Neural progenitor cell (in vitro differentiated cells): Measurements from ENCODE around the gene CENPVL2. TPM values are rescaled to one million over a fixed set of nuclear protein-coding genes. Genes with fewer than 3 reads are reported as not detected.
"Not testable (repeated sequence)": the region's sequence is repeated elsewhere in the genome, so short reads cannot be mapped to it uniquely, and the experiment has no call there.

Experiments used
- DNase-seq: peaks from one replicate; pipeline ENCODE4 v3.0.0-alpha.2; 2016; ENCODE audit warnings: low spot score
- H2AFZ ChIP-seq: fragments of 200-600 bp; sonication (generic); replicated peaks from 2 replicates; pipeline ENCODE4 v1.6.1; 2016; ENCODE audit warnings: antibody characterized with exemption
- H3F3A ChIP-seq: fragments of 200-600 bp; sonication (generic); 2 replicates; pipeline ENCODE4 v1.6.1; 2016; ENCODE audit warnings: antibody characterized with exemption, low read depth
- H3K27ac ChIP-seq: fragments of 200-600 bp; sonication (generic); 2 replicates; pipeline ENCODE4 v1.5.1; 2016; ENCODE audit warnings: mild to moderate bottlenecking
- H3K27me3 ChIP-seq: fragments of 200-600 bp; sonication (generic); 2 replicates; pipeline ENCODE4 v1.6.1; 2016; ENCODE audit warnings: mild to moderate bottlenecking, moderate library complexity
- H3K36me3 ChIP-seq: fragments of 200-600 bp; sonication (generic); 2 replicates; pipeline ENCODE4 v1.5.1; 2016
- H3K4me1 ChIP-seq: fragments of 200-600 bp; sonication (generic); 2 replicates; pipeline ENCODE4 v1.6.1; 2016; ENCODE audit warnings: mixed run types
- H3K4me2 ChIP-seq: fragments of 200-600 bp; sonication (generic); 2 replicates; pipeline ENCODE4 v1.6.1; 2016
- H3K4me3 ChIP-seq: fragments of 200-600 bp; sonication (generic); 2 replicates; pipeline ENCODE4 v1.5.1; 2016
- H3K79me2 ChIP-seq: fragments of 200-600 bp; sonication (generic); 2 replicates; pipeline ENCODE4 v1.6.1; 2016; ENCODE audit warnings: low read depth
- H3K9ac ChIP-seq: fragments of 200-600 bp; sonication (generic); 2 replicates; pipeline ENCODE4 v1.6.1; 2016
- H3K9me3 ChIP-seq: fragments of 200-600 bp; sonication (generic); 2 replicates; pipeline ENCODE4 v1.5.1; 2016; ENCODE audit warnings: low read depth
- H4K20me1 ChIP-seq: fragments of 200-600 bp; sonication (generic); 2 replicates; pipeline ENCODE4 v1.6.1; 2016; ENCODE audit warnings: low read depth
- H3K27ac Mint-ChIP-seq: 3 replicates; pipeline ENCODE4 v1.8.0; 2021; ENCODE audit warnings: mixed read lengths
- H3K27me3 Mint-ChIP-seq: 2 replicates; pipeline ENCODE4 v1.8.0; 2022; ENCODE audit warnings: low read depth, mild to moderate bottlenecking, inconsistent platforms, moderate library complexity, mixed read lengths; ENCODE audit not compliant: insufficient read depth
- H3K36me3 Mint-ChIP-seq: 3 replicates; pipeline ENCODE4 v1.8.0; 2021; ENCODE audit warnings: mixed read lengths
- H3K4me1 Mint-ChIP-seq: 3 replicates; pipeline ENCODE4 v1.8.0; 2021; ENCODE audit warnings: mixed read lengths
- H3K4me3 Mint-ChIP-seq: 3 replicates; pipeline ENCODE4 v1.8.0; 2021; ENCODE audit warnings: mild to moderate bottlenecking, moderate library complexity, mixed read lengths
- H3K9me3 Mint-ChIP-seq: 3 replicates; pipeline ENCODE4 v1.8.0; 2020; ENCODE audit warnings: mixed read lengths
- CTCF ChIP-seq: fragments of 200-600 bp; sonication (generic); IDR thresholded peaks from 2 replicates; pipeline ENCODE4 v1.5.1; 2017; ENCODE audit warnings: antibody characterized with exemption, mild to moderate bottlenecking
- EZH2 ChIP-seq: fragments of 200-600 bp; sonication (generic); IDR thresholded peaks from 2 replicates; pipeline ENCODE4 v1.6.1; 2017; ENCODE audit warnings: antibody characterized with exemption, mild to moderate bottlenecking, moderate library complexity
- EZH2phosphoT487 ChIP-seq: fragments of 200-600 bp; sonication (generic); IDR thresholded peaks from 2 replicates; pipeline ENCODE4 v1.6.1; 2017; ENCODE audit warnings: antibody characterized with exemption
- total RNA-seq: library from RNA; depleted of rRNA; stranded (reverse); fragments of >200 nt; gene quantifications from 2 replicates; pipeline ENCODE4 v1.2.3, GENCODE V29; 2015; ENCODE audit warnings: low replicate concordance

Gene CENPVL2
- total RNA-seq, result 0.56 and 2.0 TPM in 2 replicates

GRCh38 chrX:51682720-51683062 lies at the start of gene CENPVL2:
TSS of gene CENPVL2 (minus strand) at chrX:51682831. CDS start at chrX:51682831, 0 bp downstream.
- not testable (repeated sequence) for H2AFZ ChIP-seq, H3K79me2 ChIP-seq, H3K9me3 Mint-ChIP-seq, H3K27ac ChIP-seq, H3F3A ChIP-seq, H4K20me1 ChIP-seq, H3K4me3 Mint-ChIP-seq, H3K4me1 Mint-ChIP-seq, H3K36me3 ChIP-seq, H3K4me2 ChIP-seq, H3K27me3 ChIP-seq, H3K9me3 ChIP-seq, H3K4me3 ChIP-seq, H3K9ac ChIP-seq, H3K27ac Mint-ChIP-seq, H3K4me1 ChIP-seq, H3K27me3 Mint-ChIP-seq, DNase-seq, H3K36me3 Mint-ChIP-seq

GRCh38 chrX:51728202-51728601 lies 45.6 kb upstream of the CENPVL2 start:
- no peak for DNase-seq
- TF ChIP-seq CTCF (no peak), EZH2 (no peak), EZH2phosphoT487 (no peak)
- no peaks in the 10 kb centered on the region for H3K4me1 Mint-ChIP-seq
- no peak overlapping the region for H3K9ac ChIP-seq
- no peaks in the 10 kb centered on the region for H3K36me3 Mint-ChIP-seq
- H3K79me2 ChIP-seq, result no peaks in the 10 kb centered on the region
- H3K27me3 Mint-ChIP-seq, result no peaks in the 10 kb centered on the region
- no peak overlapping the region for H3K27ac Mint-ChIP-seq
- peaks cover 2% of the 10 kb centered on the region for H3K9me3 Mint-ChIP-seq
- no peak overlapping the region for H2AFZ ChIP-seq
- no peaks in the 10 kb centered on the region for H3K27me3 ChIP-seq
- no peak overlapping the region for H3K27ac ChIP-seq
- H4K20me1 ChIP-seq, result no peaks in the 10 kb centered on the region
- H3K4me1 ChIP-seq, result no peaks in the 10 kb centered on the region
- no peak overlapping the region for H3K4me2 ChIP-seq
- H3K36me3 ChIP-seq, result no peaks in the 10 kb centered on the region
- no peak overlapping the region for H3K4me3 ChIP-seq
- H3K9me3 ChIP-seq, result no peaks in the 10 kb centered on the region
- no peaks in the 10 kb centered on the region for H3F3A ChIP-seq
- no peak overlapping the region for H3K4me3 Mint-ChIP-seq

- not testable (repeated sequence) for H3K4me3 ChIP-seq, H3K27me3 ChIP-seq, H2AFZ ChIP-seq, H3K4me3 Mint-ChIP-seq, DNase-seq, H3K9me3 ChIP-seq, H3K4me1 ChIP-seq, H3K4me2 ChIP-seq, H4K20me1 ChIP-seq, H3K27me3 Mint-ChIP-seq, H3K27ac Mint-ChIP-seq, H3K9ac ChIP-seq, H3K27ac ChIP-seq, H3K4me1 Mint-ChIP-seq, H3K36me3 Mint-ChIP-seq, H3K36me3 ChIP-seq, H3F3A ChIP-seq, H3K79me2 ChIP-seq, H3K9me3 Mint-ChIP-seq
These were observed 30.5 kb upstream of the CENPVL2 start for GRCh38 chrX:51712943-51713647.

DNA sequence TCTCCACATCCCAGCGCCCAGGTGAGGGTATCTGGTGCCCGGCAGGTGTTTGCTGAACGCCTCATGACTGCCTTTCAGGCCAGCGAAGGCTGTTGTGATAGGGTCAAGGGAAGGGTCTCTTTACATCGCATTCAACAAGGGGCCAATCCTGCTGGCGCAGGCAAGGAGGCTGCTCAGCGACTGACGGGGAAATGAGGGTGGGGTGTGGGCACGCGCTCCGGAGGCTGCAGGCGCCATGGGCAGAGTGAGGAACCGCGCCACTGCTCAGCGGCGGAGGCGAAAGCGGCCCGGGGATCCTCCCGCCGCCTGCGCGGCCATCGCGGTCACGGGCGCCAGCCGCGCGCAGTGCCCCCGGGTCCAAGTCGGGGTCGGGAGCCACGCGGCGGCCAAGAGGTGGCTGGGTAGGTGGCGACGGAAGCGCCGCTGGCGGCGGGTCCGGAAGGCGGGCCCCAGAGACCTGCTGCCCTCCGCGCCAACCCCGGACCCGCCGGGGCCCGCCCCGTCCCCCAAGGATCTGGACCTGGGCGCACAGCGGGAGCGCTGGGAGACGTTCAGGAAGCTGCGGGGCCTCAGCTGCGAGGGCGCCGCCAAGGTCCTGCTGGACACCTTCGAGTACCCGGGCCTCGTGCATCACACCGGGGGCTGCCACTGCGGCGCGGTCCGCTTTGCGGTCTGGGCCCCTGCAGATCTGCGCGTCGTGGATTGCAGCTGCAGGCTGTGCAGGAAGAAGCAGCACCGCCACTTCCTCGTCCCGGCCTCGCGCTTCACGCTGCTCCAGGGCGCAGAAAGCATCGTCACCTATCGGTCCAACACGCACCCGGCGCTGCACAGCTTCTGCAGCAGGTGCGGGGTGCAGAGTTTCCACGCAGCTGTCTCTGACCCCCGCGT lies 27.9 kb upstream of the CENPVL2 start, which contains the start of gene CENPVL1:
CENPVL1 (plus strand) TSS at position 236 of the 888 bp plus-strand sequence; CDS start at position 236, 0 bp downstream.
- H3K79me2 ChIP-seq, H3K4me3 ChIP-seq, H3K27ac ChIP-seq, H3K27me3 ChIP-seq, H3K4me1 ChIP-seq, DNase-seq, H3K27ac Mint-ChIP-seq, H3K9me3 Mint-ChIP-seq, H3K4me2 ChIP-seq, H3K4me1 Mint-ChIP-seq, H3K4me3 Mint-ChIP-seq, H3F3A ChIP-seq, H3K9ac ChIP-seq, H4K20me1 ChIP-seq, H3K27me3 Mint-ChIP-seq, H2AFZ ChIP-seq, H3K9me3 ChIP-seq, H3K36me3 ChIP-seq, H3K36me3 Mint-ChIP-seq: not testable (repeated sequence)
